SIG-M5 (cell line): ENCODE measurements around the gene SCMH1.
A peak's percentile ranks its signal among the peaks of the same experiment; 100 is the strongest.

ENCODE experiments used
- DNase-seq: peaks from one replicate; lab custom pipeline; 2025; lab: John Stamatoyannopoulos, UW

Gene SCMH1

GRCh38 chr1:40998668-40999067 is 243.4 kb downstream of the SCMH1 start:
- no peak for DNase-seq

GRCh38 chr1:40997096-40997495 is 245.0 kb downstream of the SCMH1 start:
- DNase-seq = no peak

GRCh38 chr1:40989066-40989465 is 253.0 kb downstream of the SCMH1 start:
- no peak for DNase-seq

- DNase-seq = no peak
Observed at GRCh38 chr1:40988280-40988679, 253.8 kb downstream of the SCMH1 start.

- DNase-seq = no peak
Observed at GRCh38 chr1:40987439-40988276, 254.4 kb downstream of the SCMH1 start.

GRCh38 chr1:40986956-40987355 is 255.2 kb downstream of the SCMH1 start:
- no peak for DNase-seq

- DNase-seq = no peak
Observed at GRCh38 chr1:40986328-40986783, 255.8 kb downstream of the SCMH1 start.

- no peak for DNase-seq
Observed at GRCh38 chr1:40985875-40986274, 256.2 kb downstream of the SCMH1 start.

- DNase-seq = no peak
Observed at GRCh38 chr1:40985161-40985560, 256.9 kb downstream of the SCMH1 start.

GRCh38 chr1:40984531-40984930 is 257.6 kb downstream of the SCMH1 start:
- DNase-seq = no peak

- no peak for DNase-seq
Observed at GRCh38 chr1:40984066-40984465, 258.0 kb downstream of the SCMH1 start.

GRCh38 chr1:40983286-40983685 is 258.8 kb downstream of the SCMH1 start:
- no peak for DNase-seq

- DNase-seq = no peak
Observed at GRCh38 chr1:40982721-40983120, 259.4 kb downstream of the SCMH1 start.

GRCh38 chr1:40981691-40982448 is 260.2 kb downstream of the SCMH1 start:
- no peak for DNase-seq

- DNase-seq = no peak
Observed at GRCh38 chr1:40980453-40981121, 261.5 kb downstream of the SCMH1 start.

- no peak for DNase-seq
Observed at GRCh38 chr1:40980068-40980452, 262.0 kb downstream of the SCMH1 start.

- peak; percentile 34 for DNase-seq
Observed at GRCh38 chr1:40979241-40980067, 262.7 kb downstream of the SCMH1 start, which contains the start of gene CTPS1. CTPS1 (plus strand) TSS chr1:40979696; CDS start chr1:40983291, 3,595 bp downstream.

- no peak for DNase-seq
Observed at GRCh38 chr1:40978886-40979240, 263.2 kb downstream of the SCMH1 start.

GRCh38 chr1:40977716-40978115 is 264.4 kb downstream of the SCMH1 start:
- DNase-seq = no peak
